Right lobe of liver (tissue), 4 donors: ENCODE data around the gene PNP.

Experiments
- CTCF ChIP-seq, 4 donors: fragments of 200-600 bp in 3 of 4; fragments of 450-650 bp in 1 of 4; IDR thresholded peaks; one replicate each; pipeline versions ENCODE4 v1.5.1 to v1.8.0; 2016 to 2022; ENCODE audit warnings: antibody characterized with exemption in 4 of 4, mild to moderate bottlenecking in 2 of 4
- POLR2A ChIP-seq: fragments of 450-650 bp; IDR thresholded peaks from one replicate; pipeline ENCODE4 v1.6.1; 2017; ENCODE audit warnings: antibody characterized with exemption, mild to moderate bottlenecking
- donor health status: DM: no; HTN: no; CAD: no.
- donor health status: DM: no; HTN: no; CAD: no.
- donor health status: DM: no; HTN: yes; CAD: no.

GRCh38 chr14:20482382-20482781 lies 13.2 kb downstream of the PNP start:
- TF ChIP-seq CTCF (IDR thresholded peaks at IDR 0.05) (no peak), POLR2A (no peak)
